CD8-positive, alpha-beta memory T cell (primary cell): ENCODE data around the gene HCN4. TPM values are rescaled to one million over a fixed set of nuclear protein-coding genes. Genes with fewer than 3 reads are reported as not detected.

Experiments
- CTCF ChIA-PET: fragments of 350-600 bp; sonication (Branson Sonifier 250); formaldehyde crosslinking; loops from one replicate; lab custom pipeline; 2021; ENCODE audit warnings: antibody characterized with exemption; lab: Charles Lee
- POLR2A ChIA-PET: fragments of 350-600 bp; sonication (Branson Sonifier 250); formaldehyde crosslinking; loops from one replicate; lab custom pipeline; 2021; ENCODE audit warnings: antibody characterized with exemption; lab: Charles Lee
- DNase-seq, 5 donors: peaks; one replicate each; pipeline versions ENCODE4 v3.0.0 to v3.0.0-alpha.2; 2020 to 2022; ENCODE audit warnings: mixed read lengths in 1 of 5
- H3K27ac ChIP-seq: one replicate; pipeline ENCODE4 v1.7.0; 2013; ENCODE audit warnings: low read depth, mild to moderate bottlenecking, low read length, moderate library complexity
- H3K27me3 ChIP-seq: 2 replicates; pipeline ENCODE4 v1.7.0; 2013; ENCODE audit warnings: low read length, mild to moderate bottlenecking; ENCODE audit not compliant: insufficient read depth, poor library complexity, severe bottlenecking
- H3K36me3 ChIP-seq: 2 replicates; pipeline ENCODE4 v1.7.0; 2013; ENCODE audit warnings: mild to moderate bottlenecking, low read length, moderate library complexity; ENCODE audit not compliant: insufficient read depth
- H3K4me1 ChIP-seq: 2 replicates; pipeline ENCODE4 v1.7.0; 2013; ENCODE audit warnings: mild to moderate bottlenecking, low read length, moderate library complexity; ENCODE audit not compliant: insufficient read depth
- H3K4me3 ChIP-seq: 2 replicates; pipeline ENCODE4 v1.7.0; 2013; ENCODE audit warnings: mild to moderate bottlenecking, low read length
- H3K9me3 ChIP-seq: 2 replicates; pipeline ENCODE4 v1.7.0; 2013; ENCODE audit warnings: mild to moderate bottlenecking, low read length
- H3K27ac Mint-ChIP-seq, 8 donors: one replicate each; pipeline ENCODE4 v1.8.0; 2020 to 2021; ENCODE audit warnings: mixed read lengths in 8 of 8, mild to moderate bottlenecking in 6 of 8, inconsistent platforms in 3 of 8, moderate library complexity in 3 of 8
- H3K27me3 Mint-ChIP-seq, 2 donors: one replicate each; pipeline ENCODE4 v1.8.0; 2020 to 2021; ENCODE audit warnings: mixed read lengths in 2 of 2, mild to moderate bottlenecking in 1 of 2, moderate library complexity in 1 of 2
- H3K36me3 Mint-ChIP-seq, 3 donors: one replicate each; pipeline ENCODE4 v1.8.0; 2020 to 2021; ENCODE audit warnings: mixed read lengths in 3 of 3, inconsistent platforms in 1 of 3, mild to moderate bottlenecking in 1 of 3
- H3K4me1 Mint-ChIP-seq, 3 donors: one replicate each; pipeline ENCODE4 v1.8.0; 2020 to 2021; ENCODE audit warnings: mixed read lengths in 3 of 3, inconsistent platforms in 1 of 3, mild to moderate bottlenecking in 1 of 3
- H3K4me3 Mint-ChIP-seq, 7 donors: one replicate each; pipeline ENCODE4 v1.8.0; 2020 to 2021; ENCODE audit warnings: mixed read lengths in 7 of 7, mild to moderate bottlenecking in 6 of 7, moderate library complexity in 4 of 7, inconsistent platforms in 2 of 7
- H3K9me3 Mint-ChIP-seq, 5 donors: one replicate each; pipeline ENCODE4 v1.8.0; 2020 to 2022; ENCODE audit warnings: mixed read lengths in 5 of 5, mild to moderate bottlenecking in 3 of 5, moderate library complexity in 2 of 5, inconsistent platforms in 1 of 5
- polyA plus RNA-seq: library from polyadenylated mRNA; unstranded; fragments of 300-500 nt; fragmentation: Illumina TruSeq; gene quantifications from one replicate; pipeline ENCODE4 v1.2.3, GENCODE V29; 2021
- total RNA-seq, 2 experiments: library from RNA; stranded (reverse); gene quantifications; one replicate each; pipeline ENCODE4 v1.2.3, GENCODE V29; 2021

Gene HCN4
- total and polyA plus RNA-seq, 3 experiments from 2014 or later, result 0.02 TPM; not detected in 1

DNA sequence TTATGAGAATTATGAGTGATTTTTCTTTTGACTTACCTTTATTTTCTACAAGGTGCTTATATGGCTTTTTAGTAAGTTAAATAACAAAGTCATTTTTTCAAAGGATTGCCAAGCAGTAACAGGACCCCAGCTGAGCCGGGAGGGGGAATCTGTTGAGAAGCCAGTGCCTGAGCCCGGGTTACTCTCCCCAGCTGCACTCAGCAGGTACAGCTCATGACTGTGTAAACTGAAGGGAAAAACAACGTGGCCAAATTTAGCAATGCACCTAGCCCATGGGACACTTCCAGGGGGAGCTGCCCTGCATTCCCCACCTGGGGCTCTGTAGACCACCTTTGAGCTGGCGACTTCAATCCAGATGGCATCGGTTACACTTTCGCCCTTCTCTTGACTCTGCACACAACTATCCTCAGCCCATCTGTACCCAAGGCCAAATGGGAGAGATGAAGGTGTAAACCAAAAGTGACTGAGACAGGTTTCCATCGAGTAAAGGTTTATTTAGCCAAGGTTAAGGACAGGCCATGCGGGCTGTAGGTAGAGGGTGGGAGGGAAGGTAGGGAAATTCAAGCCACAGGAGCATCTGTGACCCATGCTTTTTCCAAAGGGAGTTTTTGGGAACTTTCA lies 18.2 kb upstream of the HCN4 start:
- no peaks in the 10 kb centered on the region for H3K9me3 ChIP-seq
- peaks cover 4% of the 10 kb centered on the region for H3K27me3 ChIP-seq
- no peak for DNase-seq
- no peak overlapping the region for H3K4me3 ChIP-seq
- ChIA-PET POLR2A (no interaction called here), CTCF (no interaction called here)
- no peaks in the 10 kb centered on the region for H3K36me3 ChIP-seq
- H3K36me3 Mint-ChIP-seq, result no peaks in the 10 kb centered on the region
- H3K4me1 ChIP-seq, result no peaks in the 10 kb centered on the region
- peaks cover 25 to 50% of the 10 kb centered on the region in 2 donors for H3K27me3 Mint-ChIP-seq
- no peaks in the 10 kb centered on the region for H3K4me1 Mint-ChIP-seq
- peak overlapping the region in 1 of 8 donors; percentile 90 for H3K27ac Mint-ChIP-seq
- no peak overlapping the region for H3K27ac ChIP-seq
- no peak overlapping the region for H3K4me3 Mint-ChIP-seq
- H3K9me3 Mint-ChIP-seq, result peaks cover 0 to 7% (median 0%) of the 10 kb centered on the region in 5 donors

DNA sequence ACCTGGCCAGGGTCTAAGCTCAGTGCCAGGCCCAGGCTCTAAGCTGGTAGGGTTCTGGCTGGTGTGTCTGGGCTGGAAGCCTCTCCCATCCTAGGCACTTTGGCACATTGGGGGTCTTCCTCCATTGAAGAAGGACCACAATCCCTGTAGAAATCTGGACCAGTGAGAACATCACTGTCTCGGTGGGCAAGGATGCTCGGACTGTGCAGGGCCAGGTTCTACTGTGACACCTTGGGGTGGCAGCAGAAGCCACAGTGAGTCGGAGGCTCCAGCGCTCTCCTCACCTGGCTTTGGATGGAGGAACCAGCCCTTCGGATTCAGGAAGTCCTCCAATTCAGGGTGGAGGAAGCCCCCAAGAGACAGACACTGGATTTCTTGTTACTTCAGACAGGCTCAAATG lies 17.5 kb upstream of the HCN4 start:
- Mint-ChIP-seq H3K4me3 (no peak overlapping the region), H3K4me1 (no peaks in the 10 kb centered on the region), H3K9me3 (peaks cover under 1 to 10% (median 7%) of the 10 kb centered on the region in 5 donors), H3K27ac (no peak overlapping the region), H3K36me3 (peaks cover 0 to 7% (median 2%) of the 10 kb centered on the region in 3 donors), H3K27me3 (peaks cover 28 to 50% of the 10 kb centered on the region in 2 donors)
- no peak for DNase-seq
- H3K9me3 ChIP-seq, result no peaks in the 10 kb centered on the region
- no peak overlapping the region for H3K27ac ChIP-seq
- H3K36me3 ChIP-seq, result no peaks in the 10 kb centered on the region
- no peaks in the 10 kb centered on the region for H3K4me1 ChIP-seq
- no peak overlapping the region for H3K4me3 ChIP-seq
- H3K27me3 ChIP-seq, result peaks cover 4% of the 10 kb centered on the region
- ChIA-PET POLR2A (no interaction called here), CTCF (no interaction called here)

DNA sequence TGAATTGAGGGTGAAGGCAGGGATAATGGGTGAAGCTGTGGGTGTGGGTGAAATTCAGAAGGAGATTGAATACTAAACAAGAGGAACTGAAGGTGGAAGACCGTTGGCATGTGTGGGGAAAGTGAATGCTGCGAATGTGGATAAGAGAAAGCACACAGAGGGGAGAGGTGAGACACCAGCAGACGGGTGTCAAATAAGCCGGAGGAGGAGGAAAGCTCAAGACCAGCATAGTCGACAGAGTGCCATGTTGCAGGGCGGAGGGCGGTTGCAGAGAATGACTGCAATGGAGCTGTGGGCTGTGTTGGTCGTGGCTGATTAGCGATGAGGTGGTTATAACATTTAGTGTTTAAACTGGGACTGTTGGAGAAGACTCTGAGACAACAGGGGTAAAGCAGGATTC lies 16.4 kb upstream of the HCN4 start:
- Histone ChIP-seq H3K4me1 (no peaks in the 10 kb centered on the region), H3K27me3 (peaks cover 4% of the 10 kb centered on the region), H3K9me3 (no peaks in the 10 kb centered on the region), H3K36me3 (no peaks in the 10 kb centered on the region), H3K27ac (no peak overlapping the region), H3K4me3 (no peak overlapping the region)
- ChIA-PET CTCF (no interaction called here), POLR2A (no interaction called here)
- peaks cover 35 to 54% of the 10 kb centered on the region in 2 donors for H3K27me3 Mint-ChIP-seq
- no peak overlapping the region for H3K4me3 Mint-ChIP-seq
- H3K36me3 Mint-ChIP-seq, result peaks cover 0 to 10% (median 4%) of the 10 kb centered on the region in 3 donors
- peak overlapping the region in 1 of 8 donors; percentile 53 for H3K27ac Mint-ChIP-seq
- no peaks in the 10 kb centered on the region for H3K4me1 Mint-ChIP-seq
- H3K9me3 Mint-ChIP-seq, result peaks cover 7 to 19% (median 15%) of the 10 kb centered on the region in 5 donors
- no peak for DNase-seq

DNA sequence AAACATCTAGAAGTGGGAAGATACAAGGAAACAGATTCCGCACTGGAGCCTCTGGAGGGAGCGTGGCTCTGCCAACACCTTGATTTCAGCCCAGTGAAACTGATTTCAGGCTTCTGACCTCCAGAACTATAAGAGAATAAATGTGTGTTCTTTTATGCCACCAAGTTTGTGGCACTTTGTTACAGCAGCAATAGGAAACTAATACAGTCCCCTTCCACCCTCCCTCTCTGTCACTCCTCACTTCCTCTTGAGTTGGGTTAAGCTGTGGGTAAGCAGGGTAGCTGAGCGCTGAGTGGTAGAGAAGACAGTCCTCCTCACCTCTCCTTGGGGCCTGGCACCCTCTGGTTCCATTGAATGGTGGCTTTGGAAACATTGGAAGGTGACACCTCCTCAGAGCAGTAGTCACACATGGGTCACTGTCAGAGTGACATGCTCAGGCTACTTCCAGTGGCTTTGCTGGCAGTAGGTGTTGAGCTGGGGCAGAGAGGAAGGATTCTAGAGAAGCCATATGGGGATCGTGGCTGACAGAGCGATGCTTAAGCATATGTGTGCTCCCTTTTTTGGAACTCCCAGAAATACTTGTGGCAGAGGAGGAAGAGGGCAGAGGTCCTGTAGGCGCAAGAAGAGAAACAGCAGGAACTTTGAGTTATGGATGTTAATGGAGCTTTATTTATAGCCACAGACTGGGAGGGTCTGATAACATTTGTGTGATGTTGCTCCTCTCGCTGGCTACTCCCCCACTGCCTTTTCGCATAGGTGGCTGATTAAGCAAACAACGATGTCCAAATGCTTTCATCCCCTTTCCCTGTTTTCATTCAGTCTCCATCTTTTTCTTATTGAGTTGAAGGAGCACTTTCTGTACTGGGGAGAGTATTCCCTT lies 14.8 kb upstream of the HCN4 start:
- H3K27ac ChIP-seq, result no peak overlapping the region
- H3K9me3 ChIP-seq, result no peaks in the 10 kb centered on the region
- no peak overlapping the region for H3K4me3 Mint-ChIP-seq
- no peaks in the 10 kb centered on the region for H3K4me1 Mint-ChIP-seq
- peaks cover 4% of the 10 kb centered on the region for H3K27me3 ChIP-seq
- H3K36me3 ChIP-seq, result no peaks in the 10 kb centered on the region
- H3K27ac Mint-ChIP-seq, result no peak overlapping the region
- ChIA-PET POLR2A (no interaction called here), CTCF (no interaction called here)
- peaks cover 40 to 57% of the 10 kb centered on the region in 2 donors for H3K27me3 Mint-ChIP-seq
- H3K4me3 ChIP-seq, result no peak overlapping the region
- H3K4me1 ChIP-seq, result no peaks in the 10 kb centered on the region
- peaks cover 7 to 19% (median 15%) of the 10 kb centered on the region in 5 donors for H3K9me3 Mint-ChIP-seq
- DNase-seq, result no peak
- peaks cover 0 to 10% (median 4%) of the 10 kb centered on the region in 3 donors for H3K36me3 Mint-ChIP-seq

DNA sequence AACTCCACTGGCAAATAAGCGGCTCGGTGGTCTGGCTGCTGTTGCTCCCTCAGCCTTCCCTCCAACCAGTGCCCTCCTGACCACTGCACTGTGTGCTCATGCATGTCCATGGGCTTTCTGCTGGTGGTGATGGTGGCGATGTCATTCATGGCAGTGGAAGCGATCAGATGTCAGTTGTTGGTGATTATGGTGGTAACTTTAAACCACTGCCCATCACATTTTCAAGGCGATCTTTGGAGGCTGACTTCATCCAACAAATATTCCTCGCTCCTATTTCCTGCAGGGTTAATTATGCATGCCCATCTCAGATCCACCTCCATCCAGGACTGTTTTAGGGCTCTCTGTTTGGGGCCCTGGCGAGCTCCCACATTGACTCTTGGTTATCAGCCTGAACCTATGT lies 13.4 kb upstream of the HCN4 start:
- Histone ChIP-seq H3K4me1 (no peaks in the 10 kb centered on the region), H3K4me3 (no peak overlapping the region), H3K36me3 (no peaks in the 10 kb centered on the region), H3K27me3 (peaks cover 4% of the 10 kb centered on the region), H3K27ac (no peak overlapping the region), H3K9me3 (no peaks in the 10 kb centered on the region)
- Mint-ChIP-seq H3K36me3 (peaks cover 0 to 10% (median 4%) of the 10 kb centered on the region in 3 donors), H3K27ac (peak overlapping the region in 1 of 8 donors; percentile 89), H3K4me1 (no peaks in the 10 kb centered on the region), H3K27me3 (peaks cover 32 to 50% of the 10 kb centered on the region in 2 donors), H3K4me3 (no peak overlapping the region), H3K9me3 (peaks cover 7 to 19% (median 15%) of the 10 kb centered on the region in 5 donors)
- ChIA-PET CTCF (no interaction called here), POLR2A (no interaction called here)
- no peak for DNase-seq

DNA sequence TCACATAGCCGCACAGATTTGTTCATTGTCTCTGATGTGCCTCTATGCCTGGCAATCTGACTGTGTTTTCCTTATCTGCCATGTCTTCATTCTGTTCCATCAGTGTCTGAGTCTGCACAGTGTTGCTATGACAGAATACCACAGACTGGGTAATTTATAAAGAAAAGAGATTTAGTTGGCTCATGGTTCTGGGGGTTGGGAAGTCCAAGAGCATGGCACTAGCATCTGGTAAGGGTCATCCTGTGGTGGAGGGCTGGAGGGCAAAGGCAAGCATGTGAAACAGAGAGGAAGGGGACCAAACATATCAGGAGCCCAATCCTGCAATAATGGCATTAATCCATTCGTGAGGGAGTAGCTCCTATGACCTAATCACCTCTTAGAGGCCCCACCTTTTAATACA lies 11.9 kb upstream of the HCN4 start:
- ChIA-PET POLR2A (no interaction called here), CTCF (no interaction called here)
- Mint-ChIP-seq H3K9me3 (peaks cover 7 to 23% (median 15%) of the 10 kb centered on the region in 5 donors), H3K27me3 (peaks cover 28 to 42% of the 10 kb centered on the region in 2 donors), H3K27ac (no peak overlapping the region), H3K4me3 (no peak overlapping the region), H3K4me1 (no peaks in the 10 kb centered on the region), H3K36me3 (peaks cover 0 to 10% (median 4%) of the 10 kb centered on the region in 3 donors)
- Histone ChIP-seq H3K27ac (no peak overlapping the region), H3K27me3 (no peaks in the 10 kb centered on the region), H3K4me3 (no peak overlapping the region), H3K9me3 (no peaks in the 10 kb centered on the region), H3K4me1 (no peaks in the 10 kb centered on the region), H3K36me3 (no peaks in the 10 kb centered on the region)
- no peak for DNase-seq

DNA sequence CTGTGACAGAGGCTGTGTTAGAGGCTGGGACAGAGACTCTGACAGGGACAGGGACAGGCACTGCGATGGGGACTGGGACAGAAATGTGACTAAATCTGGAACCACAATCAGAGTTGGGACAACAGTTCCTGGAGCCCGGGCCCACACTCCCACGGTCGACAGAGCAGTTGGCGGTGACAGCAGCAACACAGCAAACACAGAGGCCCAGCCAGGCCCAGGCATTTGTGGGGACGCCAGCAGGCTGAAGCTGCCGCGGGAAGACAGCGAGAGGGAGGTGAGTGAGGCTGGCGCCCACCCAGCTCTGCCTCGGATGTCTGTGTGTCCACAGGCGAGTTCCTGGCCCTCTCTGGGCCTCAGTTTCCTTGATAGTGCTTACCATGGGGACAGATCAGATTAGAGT lies 9.3 kb upstream of the HCN4 start:
- ChIA-PET POLR2A (no interaction called here), CTCF (no interaction called here)
- H3K27ac ChIP-seq, result no peak overlapping the region
- Mint-ChIP-seq H3K4me1 (no peaks in the 10 kb centered on the region), H3K27me3 (peaks cover 23 to 32% of the 10 kb centered on the region in 2 donors), H3K36me3 (peaks cover 0 to 10% (median 4%) of the 10 kb centered on the region in 3 donors), H3K4me3 (no peak overlapping the region), H3K9me3 (peaks cover 7 to 23% (median 15%) of the 10 kb centered on the region in 5 donors), H3K27ac (no peak overlapping the region)
- no peak for DNase-seq
- H3K4me1 ChIP-seq, result no peaks in the 10 kb centered on the region
- no peaks in the 10 kb centered on the region for H3K9me3 ChIP-seq
- no peaks in the 10 kb centered on the region for H3K27me3 ChIP-seq
- no peaks in the 10 kb centered on the region for H3K36me3 ChIP-seq
- no peak overlapping the region for H3K4me3 ChIP-seq

DNA sequence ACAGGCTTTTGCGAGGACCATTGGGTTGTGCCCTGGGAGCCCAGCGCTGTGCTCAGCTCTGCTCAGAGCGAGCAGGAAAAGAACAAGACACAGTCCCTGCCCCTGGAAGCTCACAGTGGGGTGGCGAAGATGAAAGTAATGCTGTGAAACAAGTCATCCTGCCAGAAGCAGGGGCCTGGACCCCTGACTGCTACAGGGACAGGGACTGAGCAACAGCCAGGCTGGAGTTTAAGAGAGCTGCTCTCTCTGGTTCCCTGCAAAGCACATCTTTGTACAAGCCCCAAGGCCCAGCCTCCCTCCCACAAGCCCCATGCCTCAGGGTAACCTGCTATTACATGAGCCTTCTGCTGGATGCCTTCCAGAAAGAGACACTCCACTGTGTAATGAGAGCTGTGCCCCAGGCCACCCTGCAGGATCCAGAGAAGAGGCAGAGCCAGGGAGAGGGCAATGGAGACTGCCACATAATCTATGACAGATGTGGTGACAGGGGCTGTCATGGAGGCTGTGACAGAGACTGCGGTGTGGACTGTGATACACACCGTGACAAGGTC lies 7.1 kb upstream of the HCN4 start:
- DNase-seq, result no peak
- Mint-ChIP-seq H3K4me3 (no peak overlapping the region), H3K27ac (no peak overlapping the region), H3K36me3 (no peaks in the 10 kb centered on the region), H3K9me3 (peaks cover 0 to 9% (median 5%) of the 10 kb centered on the region in 5 donors), H3K27me3 (peaks cover 15 to 29% of the 10 kb centered on the region in 2 donors), H3K4me1 (no peaks in the 10 kb centered on the region)
- POLR2A ChIA-PET, result no interaction called here
- Histone ChIP-seq H3K4me3 (no peak overlapping the region), H3K4me1 (no peaks in the 10 kb centered on the region), H3K9me3 (no peaks in the 10 kb centered on the region), H3K27ac (no peak overlapping the region), H3K36me3 (no peaks in the 10 kb centered on the region), H3K27me3 (no peaks in the 10 kb centered on the region)
- CTCF ChIA-PET, result no interaction called here
